Common myeloid progenitor, CD34-positive (primary cell): Measurements from ENCODE around the gene ADGRL3.

Experiments
- CTCF ChIA-PET: fragments of 350-600 bp; sonication (Branson Sonifier 250); formaldehyde crosslinking; loops from one replicate; lab custom pipeline; 2021; ENCODE audit warnings: antibody characterized with exemption; lab: Charles Lee
- POLR2A ChIA-PET: fragments of 350-600 bp; sonication (Branson Sonifier 250); formaldehyde crosslinking; loops from one replicate; lab custom pipeline; 2021; ENCODE audit warnings: antibody characterized with exemption; lab: Charles Lee
- DNase-seq, 3 donors: peaks; one replicate each; pipeline versions ENCODE4 v3.0.0 to v3.0.0-alpha.2; 2013
- H3K27ac ChIP-seq, 2 experiments: 1 replicate in 1 of 2; 2 replicates in 1 of 2; pipeline ENCODE4 v1.7.0; 2013; ENCODE audit warnings: inconsistent platforms in 2 of 2, low read length in 2 of 2, mild to moderate bottlenecking in 2 of 2, low read depth in 1 of 2, moderate library complexity in 1 of 2; ENCODE audit not compliant: severe bottlenecking in 2 of 2, insufficient read depth in 1 of 2, poor library complexity in 1 of 2
- H3K27me3 ChIP-seq, 5 experiments: replicated peaks in 2 of 5; 1 replicate in 3 of 5; 2 replicates in 2 of 5; pipeline versions ENCODE4 v1.6.1 to v1.7.0; 2013; ENCODE audit warnings: low read length in 4 of 5, mild to moderate bottlenecking in 2 of 5, moderate library complexity in 2 of 5, inconsistent platforms in 1 of 5; ENCODE audit not compliant: insufficient read depth in 5 of 5, control insufficient read depth in 4 of 5
- H3K36me3 ChIP-seq, 4 experiments: 1 replicate in 2 of 4; 2 replicates in 2 of 4; pipeline versions ENCODE4 v1.6.1 to v1.7.0; 2013; ENCODE audit warnings: low read length in 3 of 4, control low read depth in 1 of 4, mild to moderate bottlenecking in 1 of 4; ENCODE audit not compliant: control insufficient read depth in 4 of 4, insufficient read depth in 4 of 4
- H3K4me1 ChIP-seq, 4 experiments: 1 replicate in 3 of 4; 2 replicates in 1 of 4; pipeline versions ENCODE4 v1.6.1 to v1.7.1; 2013; ENCODE audit warnings: low read length in 3 of 4, mild to moderate bottlenecking in 3 of 4, control low read depth in 1 of 4, inconsistent platforms in 1 of 4, moderate library complexity in 1 of 4; ENCODE audit not compliant: control insufficient read depth in 4 of 4, insufficient read depth in 4 of 4; ENCODE audit errors: control extremely low read depth in 1 of 4
- H3K4me3 ChIP-seq, 7 experiments: 1 replicate in 4 of 7; 2 replicates in 3 of 7; pipeline versions ENCODE4 v1.5.1 to v1.7.0; 2013; ENCODE audit warnings: mild to moderate bottlenecking in 7 of 7, low read length in 6 of 7, moderate library complexity in 6 of 7, inconsistent platforms in 2 of 7, low read depth in 2 of 7, control low read depth in 1 of 7; ENCODE audit not compliant: insufficient read depth in 4 of 7, control insufficient read depth in 1 of 7; ENCODE audit errors: extremely low read depth in 1 of 7
- H3K9me3 ChIP-seq, 5 experiments: 1 replicate in 4 of 5; 2 replicates in 1 of 5; pipeline versions ENCODE4 v1.6.1 to v1.7.1; 2013; ENCODE audit warnings: low read length in 4 of 5, mild to moderate bottlenecking in 2 of 5, inconsistent platforms in 1 of 5, low read depth in 1 of 5, moderate library complexity in 1 of 5; ENCODE audit not compliant: control insufficient read depth in 4 of 5, insufficient read depth in 2 of 5; ENCODE audit errors: control extremely low read depth in 1 of 5
- WGBS: methylation state at CpG from one replicate; pipeline ENCODE4 v1.1.5; 2013; ENCODE audit not compliant: insufficient coverage; 5-methylcytosine and 5-hydroxymethylcytosine counted together

ADGRL3 gene

DNA sequence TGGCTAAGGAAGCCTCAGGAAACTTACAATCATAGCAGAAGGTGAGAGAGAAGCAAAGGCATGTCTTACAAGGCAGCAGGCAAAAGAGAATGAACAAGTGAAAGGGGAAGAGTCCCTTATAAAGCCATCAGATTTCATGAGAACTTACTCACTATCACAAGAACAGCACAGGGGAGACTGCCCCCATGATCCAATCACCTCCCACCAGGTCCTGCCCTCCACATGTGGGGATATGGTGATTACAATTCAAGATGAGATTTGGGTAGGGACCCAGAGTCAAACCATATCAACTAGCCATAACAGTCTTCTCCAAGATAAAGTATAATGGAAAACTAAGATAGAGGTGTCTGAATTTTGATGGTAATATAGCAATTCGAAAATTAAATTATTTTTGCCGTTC, 534.3 kb downstream of the ADGRL3 start:
- ChIA-PET POLR2A (no interaction called here), CTCF (no interaction called here)
- Histone ChIP-seq H3K27me3 (no peaks in the 10 kb centered on the region), H3K27ac (no peak overlapping the region), H3K9me3 (no peaks in the 10 kb centered on the region), H3K36me3 (no peaks in the 10 kb centered on the region), H3K4me1 (no peaks in the 10 kb centered on the region), H3K4me3 (no peak overlapping the region)
- WGBS = no CpG with 5 or more reads among the region's 2 CpGs
- no peak for DNase-seq

DNA sequence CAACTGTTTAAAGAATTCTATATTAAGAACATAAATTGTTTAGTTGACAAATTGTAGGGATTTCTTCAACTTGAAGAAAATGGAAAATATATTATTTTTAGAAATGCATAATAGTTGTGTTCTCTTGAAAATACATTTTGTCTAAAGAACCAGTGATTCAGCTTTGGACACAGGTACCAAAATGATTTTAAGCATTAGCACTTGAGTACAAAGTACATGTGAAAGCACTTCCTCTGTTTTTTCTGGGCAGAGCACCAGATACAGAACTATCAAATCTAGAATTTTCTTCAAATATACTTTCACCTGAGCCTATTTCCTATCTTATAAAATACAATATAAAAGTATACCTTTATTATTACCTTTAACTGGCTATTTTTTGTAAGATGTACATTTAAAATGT, 539.8 kb downstream of the ADGRL3 start:
- ChIA-PET CTCF (interaction anchor here (0.9 kb wide), 1 partner anchor 904 kb away, joined by 3 read pairs; no protein-coding TSS in a partner anchor), POLR2A (no interaction called here)

DNA sequence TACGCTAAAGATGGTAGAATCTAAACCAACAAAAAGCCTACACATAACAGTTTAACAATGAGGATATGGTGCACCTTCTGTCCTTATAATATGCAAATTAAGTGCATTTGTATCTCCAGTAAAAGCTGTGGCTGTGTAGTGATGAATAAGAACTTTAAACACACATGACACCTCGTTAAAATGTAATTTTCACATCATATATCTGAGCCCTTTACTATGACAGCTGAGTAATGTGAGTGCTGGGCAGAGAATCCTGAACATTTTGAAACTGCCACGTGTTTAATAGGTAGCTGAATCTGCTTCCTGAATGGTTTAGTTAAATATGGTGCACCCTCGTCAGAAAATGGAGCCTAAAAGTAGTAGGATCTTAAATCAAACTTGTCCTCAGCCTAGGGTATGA, 540.8 kb downstream of the ADGRL3 start:
- Histone ChIP-seq H3K4me1 (no peaks in the 10 kb centered on the region), H3K9me3 (peaks cover 0 to 5% (median 0%) of the 10 kb centered on the region in 5 experiments), H3K4me3 (no peak overlapping the region), H3K27ac (no peak overlapping the region), H3K27me3 (no peaks in the 10 kb centered on the region), H3K36me3 (no peaks in the 10 kb centered on the region)
- POLR2A ChIA-PET = no interaction called here
- WGBS = 33% methylated on average over 2 of the region's 4 CpGs
- DNase-seq = no peak
- CTCF ChIA-PET = interaction anchor here (0.7 to 2.1 kb wide), 6 partner anchors 9 to 968 kb away, joined by 3 to 6 read pairs (median 4); no protein-coding TSS in a partner anchor

More for the DNA sequence above, 539.8 kb downstream of the ADGRL3 start:
- no peak overlapping the region for H3K4me3 ChIP-seq
- no peak overlapping the region for H3K27ac ChIP-seq
- H3K27me3 ChIP-seq = no peaks in the 10 kb centered on the region
- no peaks in the 10 kb centered on the region for H3K4me1 ChIP-seq
- no peak for DNase-seq
- peaks cover 0 to 5% (median 0%) of the 10 kb centered on the region in 5 experiments for H3K9me3 ChIP-seq
- no peaks in the 10 kb centered on the region for H3K36me3 ChIP-seq

GRCh38 chr4:61741327-61742096, 541.4 kb downstream of the ADGRL3 start:
- ChIA-PET POLR2A (no interaction called here), CTCF (interaction anchor here (0.7 to 2.1 kb wide), 5 partner anchors 10 to 968 kb away, joined by 3 to 6 read pairs (median 4); no protein-coding TSS in a partner anchor)
- peaks cover 0 to 5% (median 0%) of the 10 kb centered on the region in 5 experiments for H3K9me3 ChIP-seq
- no peaks in the 10 kb centered on the region for H3K36me3 ChIP-seq
- no peak overlapping the region for H3K4me3 ChIP-seq
- 0% methylated on average over 1 of the region's 4 CpGs for WGBS
- H3K4me1 ChIP-seq = no peaks in the 10 kb centered on the region
- H3K27ac ChIP-seq = no peak overlapping the region
- H3K27me3 ChIP-seq = no peaks in the 10 kb centered on the region
- peak; percentile 19 to 62 (median 53) for DNase-seq

- H3K27ac ChIP-seq = no peak overlapping the region
- ChIA-PET CTCF (no interaction called here), POLR2A (interaction anchor here (0.6 kb wide), 1 partner anchor 579 kb away, joined by 3 read pairs; no protein-coding TSS in a partner anchor)
- H3K36me3 ChIP-seq = no peaks in the 10 kb centered on the region
- no peak for DNase-seq
- H3K27me3 ChIP-seq = no peaks in the 10 kb centered on the region
- WGBS = 100% methylated on average over 3 of the region's 5 CpGs
- H3K9me3 ChIP-seq = no peaks in the 10 kb centered on the region
- no peak overlapping the region for H3K4me3 ChIP-seq
- no peaks in the 10 kb centered on the region for H3K4me1 ChIP-seq
Observed at GRCh38 chr4:61750810-61751209, 550.7 kb downstream of the ADGRL3 start.

DNA sequence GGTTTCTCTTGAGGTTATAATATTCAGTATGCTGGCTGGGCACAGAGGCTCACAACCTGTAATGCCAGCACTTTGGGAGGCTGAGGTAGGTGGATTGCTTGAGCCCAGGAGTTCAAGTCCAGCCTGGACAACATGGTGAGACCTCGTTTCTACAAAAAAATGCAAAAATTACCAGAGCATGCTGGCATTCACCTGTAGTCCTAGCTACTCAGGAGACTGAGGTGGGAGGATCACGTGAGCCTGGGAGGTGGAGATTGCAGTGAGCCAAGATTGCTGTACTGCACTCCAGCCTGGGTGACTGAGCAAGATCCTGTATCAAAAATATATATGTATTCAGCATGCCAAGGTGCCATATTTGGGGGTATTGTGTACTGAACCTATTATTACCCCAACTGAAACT, 552.5 kb downstream of the ADGRL3 start:
- DNase-seq = no peak
- POLR2A ChIA-PET = no interaction called here

DNA sequence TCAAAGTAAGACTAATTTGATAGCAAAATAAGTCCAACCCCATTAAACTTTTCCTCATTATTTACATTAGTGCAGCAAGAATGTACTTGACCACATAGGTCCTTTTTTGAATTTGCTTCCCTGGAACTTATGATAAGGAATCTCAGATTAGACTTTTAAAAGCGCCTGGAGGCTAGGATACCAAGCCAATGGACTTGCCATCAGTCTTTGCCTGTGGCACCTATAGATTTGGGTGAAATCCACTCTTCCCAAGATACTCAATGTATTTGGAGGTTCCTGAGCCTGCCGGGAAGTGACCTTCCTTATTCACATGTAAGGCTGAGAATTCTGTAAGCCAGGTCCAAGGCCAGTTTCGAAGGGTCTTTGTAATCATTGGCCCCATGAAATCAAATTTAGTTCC, 553.6 kb downstream of the ADGRL3 start:
- H3K27ac ChIP-seq = no peak overlapping the region
- DNase-seq = no peak
- ChIA-PET CTCF (no interaction called here), POLR2A (no interaction called here)
- H3K4me1 ChIP-seq = no peaks in the 10 kb centered on the region
- no peaks in the 10 kb centered on the region for H3K27me3 ChIP-seq
- 95% methylated on average over 3 of the region's 3 CpGs for WGBS
- no peak overlapping the region for H3K4me3 ChIP-seq
- no peaks in the 10 kb centered on the region for H3K36me3 ChIP-seq
- peaks cover 0 to 1% (median 0%) of the 10 kb centered on the region in 5 experiments for H3K9me3 ChIP-seq

More for the DNA sequence above, 552.5 kb downstream of the ADGRL3 start:
- 100% methylated on average over 1 of the region's 2 CpGs for WGBS
- Histone ChIP-seq H3K27ac (no peak overlapping the region), H3K27me3 (no peaks in the 10 kb centered on the region), H3K4me3 (no peak overlapping the region), H3K9me3 (peaks cover 0 to 1% (median 0%) of the 10 kb centered on the region in 5 experiments), H3K36me3 (no peaks in the 10 kb centered on the region), H3K4me1 (no peaks in the 10 kb centered on the region)
- CTCF ChIA-PET = no interaction called here
